Erythroblast (primary cell): ENCODE data around the gene POC1B.

Experiments
- DNase-seq, 2 experiments: peaks; one replicate each; lab custom pipeline; 2025; lab: John Stamatoyannopoulos, UW
- GATA1 ChIP-seq: IDR thresholded peaks from 2 replicates; pipeline ENCODE4 v1.6.1; 2011; ENCODE audit warnings: low read depth, mild to moderate bottlenecking, control low read depth, low read length, moderate library complexity
- POLR2A ChIP-seq: IDR thresholded peaks from 2 replicates; pipeline ENCODE4 v1.6.1; 2011; ENCODE audit warnings: mild to moderate bottlenecking, low read length

Gene POC1B

GRCh38 chr12:89497005-89497404 is 28.8 kb downstream of the POC1B start:
- no peak for DNase-seq
- TF ChIP-seq GATA1 (no peak), POLR2A (no peak)

GRCh38 chr12:89494411-89495231 is 31.2 kb downstream of the POC1B start:
- no peak for TF ChIP-seq GATA1
- TF ChIP-seq POLR2A, result no peak
- peak; percentile 51 to 61 for DNase-seq

GRCh38 chr12:89493670-89494302 is 32.1 kb downstream of the POC1B start:
- DNase-seq, result peak; percentile 37 to 39
- TF ChIP-seq POLR2A (no peak), GATA1 (no peak)

GRCh38 chr12:89492883-89493282 is 33.0 kb downstream of the POC1B start:
- no peak for TF ChIP-seq GATA1
- no peak for TF ChIP-seq POLR2A
- no peak for DNase-seq

GRCh38 chr12:89490922-89491321 is 34.9 kb downstream of the POC1B start:
- DNase-seq, result no peak
- TF ChIP-seq GATA1 (no peak), POLR2A (no peak)

GRCh38 chr12:89486264-89486663 is 39.6 kb downstream of the POC1B start:
- TF ChIP-seq POLR2A, result no peak
- TF ChIP-seq GATA1, result no peak
- DNase-seq, result no peak

GRCh38 chr12:89484470-89484869 is 41.4 kb downstream of the POC1B start:
- no peak for DNase-seq
- no peak for TF ChIP-seq GATA1
- TF ChIP-seq POLR2A, result no peak

- TF ChIP-seq POLR2A (no peak), GATA1 (no peak)
- no peak for DNase-seq
These were observed 44.5 kb downstream of the POC1B start for GRCh38 chr12:89481213-89481914.

GRCh38 chr12:89479982-89480381 is 45.9 kb downstream of the POC1B start:
- no peak for TF ChIP-seq GATA1
- TF ChIP-seq POLR2A, result no peak
- DNase-seq, result no peak

GRCh38 chr12:89477633-89478279 is 48.1 kb downstream of the POC1B start:
- no peak for TF ChIP-seq GATA1
- no peak for TF ChIP-seq POLR2A
- no peak for DNase-seq

- TF ChIP-seq POLR2A (no peak), GATA1 (no peak)
- DNase-seq, result no peak
These were observed 48.8 kb downstream of the POC1B start for GRCh38 chr12:89476904-89477595.

GRCh38 chr12:89476232-89476631 is 49.6 kb downstream of the POC1B start:
- TF ChIP-seq POLR2A, result no peak
- TF ChIP-seq GATA1, result no peak
- DNase-seq, result no peak
